Left ventricle myocardium superior (tissue), 1 donor: ENCODE results near the gene CACNA1G. TPM values are rescaled to one million over a fixed set of nuclear protein-coding genes. Genes with fewer than 3 reads are reported as not detected.
A peak's percentile ranks its signal among the peaks of the same experiment; 100 is the strongest.

Experiments
- ATAC-seq: fragments of 200-7000 bp; cut with Tn5 transposase; one replicate; pipeline ENCODE4 v1.9.1; 2020; ENCODE audit warnings: mild to moderate bottlenecking, moderate library complexity
- DNase-seq: peaks from one replicate; pipeline ENCODE4 v3.0.0-alpha.2; 2020
- intact Hi-C: fragments of 100-400 bp; cut with micrococcal nuclease; formaldehyde crosslinking; loops from one replicate; pipeline ENCODE4 v1.11.0; 2022
- total RNA-seq: library from RNA; stranded (reverse); fragmentation: NEBNext Ultra II Directional; extraction: Animal tissue kit (Norgen Biotek cat#: 25700); gene quantifications from one replicate; pipeline ENCODE4 v1.2.1, GENCODE V29; 2021
- donor health status: DM: no; HTN: yes; CAD: no; lungs with severe emphysema.

The CACNA1G gene
- total RNA-seq, 1 donor from 2014 or later: 0.25 TPM

- DNase-seq (no peak), ATAC-seq (no peak)
- intact Hi-C loops: no loop called here
Observed at GRCh38 chr17:50560931-50561745, 623 bp downstream of the CACNA1G start.

GRCh38 chr17:50561746-50562141, 1.2 kb downstream of the CACNA1G start:
- DNase-seq (no peak), ATAC-seq (no peak)
- intact Hi-C loops: no loop called here

- intact Hi-C loops: no loop called here
- DNase-seq (peak; percentile 31), ATAC-seq (no peak)
Observed at GRCh38 chr17:50562242-50563091, 2.0 kb downstream of the CACNA1G start.

GRCh38 chr17:50563092-50563511, 2.6 kb downstream of the CACNA1G start:
- intact Hi-C loops: no loop called here
- ATAC-seq (no peak), DNase-seq (no peak)

GRCh38 chr17:50564916-50565315, 4.4 kb downstream of the CACNA1G start:
- ATAC-seq (peak; percentile 53), DNase-seq (peak; percentile 81)
- intact Hi-C loops: no loop called here

- intact Hi-C loops: no loop called here
- ATAC-seq: no peak
- DNase-seq: no peak
Observed at GRCh38 chr17:50565402-50566350, 5.2 kb downstream of the CACNA1G start.

- DNase-seq: no peak
- ATAC-seq: no peak
- intact Hi-C loops: no loop called here
Observed at GRCh38 chr17:50566886-50567285, 6.4 kb downstream of the CACNA1G start.

GRCh38 chr17:50568659-50569058, 8.1 kb downstream of the CACNA1G start:
- DNase-seq (peak; percentile 23), ATAC-seq (no peak)
- intact Hi-C loops: no loop called here

- DNase-seq (no peak), ATAC-seq (no peak)
- intact Hi-C loops: no loop called here
Observed at GRCh38 chr17:50569592-50569991, 9.1 kb downstream of the CACNA1G start.

GRCh38 chr17:50570032-50570431, 9.5 kb downstream of the CACNA1G start:
- ATAC-seq (no peak), DNase-seq (no peak)
- intact Hi-C loops: no loop called here

GRCh38 chr17:50570528-50570927, 10.0 kb downstream of the CACNA1G start:
- ATAC-seq (no peak), DNase-seq (no peak)
- intact Hi-C loops: no loop called here

GRCh38 chr17:50571681-50572080, 11.2 kb downstream of the CACNA1G start:
- ATAC-seq (no peak), DNase-seq (no peak)
- intact Hi-C loops: no loop called here

GRCh38 chr17:50572541-50572940, 12.0 kb downstream of the CACNA1G start:
- intact Hi-C loops: no loop called here
- ATAC-seq (no peak), DNase-seq (peak; percentile 32)

- ATAC-seq: no peak
- DNase-seq: no peak
- intact Hi-C loops: no loop called here
Observed at GRCh38 chr17:50573866-50574611, 13.5 kb downstream of the CACNA1G start.

- ATAC-seq (no peak), DNase-seq (peak; percentile 25)
- intact Hi-C loops: no loop called here
Observed at GRCh38 chr17:50575581-50576210, 15.2 kb downstream of the CACNA1G start.

- no peak for ATAC-seq
- intact Hi-C loops: no loop called here
- no peak for DNase-seq
Observed at GRCh38 chr17:50576864-50577263, 16.3 kb downstream of the CACNA1G start.

- ATAC-seq: no peak
Observed at GRCh38 chr17:50577451-50577954, 17.0 kb downstream of the CACNA1G start.

GRCh38 chr17:50578173-50578572, 17.7 kb downstream of the CACNA1G start:
- DNase-seq (no peak), ATAC-seq (no peak)
- intact Hi-C loops: no loop called here

More at GRCh38 chr17:50577451-50577954, 17.0 kb downstream of the CACNA1G start:
- intact Hi-C loops: no loop called here
- DNase-seq: no peak
